GM12873 (cell line): Measurements from ENCODE around the gene SPEF2.

Source experiments
- CTCF ChIP-seq: IDR thresholded peaks from 2 replicates; pipeline ENCODE4 v1.5.1; 2012; ENCODE audit warnings: low read depth, mild to moderate bottlenecking, moderate library complexity, low read length, control low read depth; ENCODE audit not compliant: insufficient read depth; ENCODE audit errors: missing control alignments

Gene SPEF2

GRCh38 chr5:35626553-35626952, 8.9 kb downstream of the SPEF2 start:
- TF ChIP-seq CTCF: no peak

DNA sequence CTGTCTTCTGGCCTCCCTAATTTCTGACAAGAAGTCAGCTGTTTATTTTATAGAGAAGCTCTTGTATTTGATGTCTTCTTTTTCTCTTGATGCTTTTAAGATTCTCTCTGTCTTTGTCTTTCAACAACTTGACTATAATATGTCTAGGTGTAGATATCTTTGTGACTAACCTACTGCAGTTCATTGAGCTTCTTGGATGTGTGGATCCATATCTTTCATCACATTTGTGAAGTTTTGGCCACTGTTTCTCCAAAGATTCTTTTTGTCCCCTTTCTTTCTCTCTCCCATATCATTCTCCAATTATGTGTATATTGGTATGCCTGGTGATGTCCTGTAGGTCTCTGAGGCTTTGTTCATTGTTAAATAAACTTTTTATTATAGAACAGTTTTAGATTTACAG, 16.7 kb downstream of the SPEF2 start:
- no peak for TF ChIP-seq CTCF

- no peak for TF ChIP-seq CTCF
Measured at GRCh38 chr5:35640623-35641022, 23.0 kb downstream of the SPEF2 start.

- no peak for TF ChIP-seq CTCF
Measured at GRCh38 chr5:35644543-35644942, 26.9 kb downstream of the SPEF2 start.

DNA sequence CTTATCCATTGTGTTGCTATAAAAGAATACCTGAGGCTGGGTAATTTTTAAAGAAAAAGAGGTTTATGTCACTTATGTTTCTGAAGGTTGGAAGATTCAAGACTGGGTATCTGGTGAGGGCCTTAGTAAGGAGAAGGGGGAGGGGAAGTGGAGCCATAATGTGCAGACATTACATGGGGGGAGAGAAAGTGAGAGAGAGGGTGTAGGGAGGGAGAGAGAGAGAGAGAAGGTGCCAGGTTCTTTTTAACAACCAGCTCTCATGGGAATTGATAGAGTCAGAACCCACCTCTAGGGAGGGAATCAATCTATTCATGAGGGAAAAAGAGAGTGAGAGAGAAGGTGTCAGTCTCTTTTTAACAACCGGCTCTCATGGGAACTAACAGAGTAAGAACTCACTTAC, 29.5 kb downstream of the SPEF2 start:
- TF ChIP-seq CTCF: no peak

DNA sequence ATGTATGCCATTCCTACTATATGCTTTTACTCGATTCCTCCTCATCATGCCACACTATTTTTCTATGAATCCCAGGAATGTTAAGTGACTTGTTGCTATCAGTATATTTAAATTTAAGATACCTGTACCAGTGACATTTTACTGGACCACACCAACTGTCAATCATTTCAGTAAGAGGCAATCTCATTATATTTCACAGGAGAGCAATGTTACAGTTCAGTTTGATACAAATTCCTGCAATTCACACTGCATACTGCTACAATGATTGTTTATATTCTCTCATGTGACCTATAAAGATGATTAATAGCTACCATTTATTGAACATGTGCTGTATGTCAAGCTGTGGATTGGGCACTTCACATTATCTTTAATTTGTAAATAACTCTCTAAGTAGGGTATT, 30.0 kb downstream of the SPEF2 start:
- no peak for TF ChIP-seq CTCF

DNA sequence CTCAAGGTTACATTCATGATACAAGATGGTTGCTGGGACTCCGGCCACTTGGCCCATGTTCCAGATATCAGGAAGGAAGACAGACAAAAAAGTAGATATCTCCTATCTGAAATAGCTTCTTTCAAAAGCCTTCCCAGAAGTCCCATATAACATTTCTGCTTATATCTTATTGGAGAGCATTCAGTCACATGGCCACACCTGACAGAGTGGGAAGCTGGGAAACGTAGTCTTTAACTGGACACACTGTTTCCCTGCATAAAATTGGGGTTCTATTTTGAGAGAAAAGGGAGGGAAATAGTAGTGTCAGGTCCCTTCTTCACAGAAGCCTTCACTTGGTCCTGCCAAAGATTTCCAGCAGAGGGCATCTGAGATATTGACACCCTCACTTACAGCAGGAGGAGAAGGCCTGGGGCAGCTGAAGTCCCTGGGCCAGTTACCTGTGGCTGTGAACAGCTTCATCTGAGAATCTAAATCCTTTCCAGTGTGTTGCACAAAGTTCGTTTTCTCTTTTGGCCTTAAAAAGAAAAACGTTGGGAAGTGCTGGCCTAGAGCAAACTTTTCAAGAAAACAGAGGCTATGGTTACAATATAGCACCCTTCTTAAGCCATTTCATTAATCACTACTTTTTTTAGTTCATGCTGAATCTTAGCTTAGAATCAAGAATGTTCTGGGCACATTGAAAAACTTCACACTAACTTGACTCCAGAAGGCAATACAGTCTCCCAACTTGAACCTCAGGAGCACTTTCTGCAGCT, 33.5 kb downstream of the SPEF2 start:
- TF ChIP-seq CTCF: peak; percentile 57
